K562 (cell line): ENCODE results near the gene PTPRG. TPM values are rescaled to one million over a fixed set of nuclear protein-coding genes. Genes with fewer than 3 reads are reported as not detected.

ENCODE experiments used
- ATAC-seq: fragments of 200-7000 bp; cut with Tn5 transposase; 3 replicates; pipeline ENCODE4 v1.9.1; 2020; ENCODE audit warnings: moderate library complexity
- BruUV-seq: library from RNA; stranded (reverse); fragments of 400-500 nt; replicated peaks from 2 replicates; lab custom pipeline; 2021; lab: Mats Ljungman, UMichigan
- CTCF ChIA-PET: fragments of 300-600 bp; formaldehyde crosslinking; extraction: SDS; loops from one replicate; lab custom pipeline; 2021; ENCODE audit warnings: low intra/inter-chr PET ratio; lab: Yijun Ruan, JAX
- POLR2A ChIA-PET: fragments of 300-600, 350-650 bp; sonication (Branson Sonifier 250); formaldehyde crosslinking; extraction: SDS; loops from one replicate; lab custom pipeline; 2021; ENCODE audit warnings: antibody characterized with exemption, inconsistent platforms; lab: Yijun Ruan, JAX
- DNase-seq, 4 experiments: peaks; one replicate each; pipeline versions ENCODE4 v3.0.0 to v3.0.0-alpha.2; 2011 to 2018; ENCODE audit warnings: low spot score in 3 of 4, mixed read lengths in 3 of 4; ENCODE audit errors: extremely low read depth in 1 of 4
- FAIRE-seq: peaks from 2 replicates; lab custom pipeline; 2011; peaks lifted over from hg19 to GRCh38; lab: Jason Lieb, UNC
- H2AFZ ChIP-seq: 2 replicates; pipeline ENCODE4 v1.6.0; 2011; ENCODE audit warnings: low read depth, low read length, control low read depth, inconsistent platforms
- H3K27ac ChIP-seq: fragments of 200-600 bp; 3 replicates; pipeline ENCODE4 v1.8.0; 2011; ENCODE audit warnings: low read depth, mild to moderate bottlenecking, control low read depth, inconsistent platforms, low read length, moderate library complexity, mixed read lengths; ENCODE audit errors: extremely low read depth
- H3K27me3 ChIP-seq, 2 experiments: fragments of 300-600 bp in 1 of 2; 2 replicates in 1 of 2; 3 replicates in 1 of 2; pipeline versions ENCODE4 v1.6.0 to v1.8.0; 2011; ENCODE audit warnings: inconsistent platforms in 2 of 2, low read length in 2 of 2, mild to moderate bottlenecking in 1 of 2, mixed read lengths in 1 of 2, moderate library complexity in 1 of 2; ENCODE audit not compliant: control insufficient read depth in 2 of 2, insufficient read depth in 2 of 2
- H3K36me3 ChIP-seq: fragments of 300-600 bp; 3 replicates; pipeline ENCODE4 v1.8.0; 2011; ENCODE audit warnings: mild to moderate bottlenecking, low read length, inconsistent platforms; ENCODE audit not compliant: control insufficient read depth, insufficient read depth
- H3K4me1 ChIP-seq, 2 experiments: fragments of 200-600 bp in 1 of 2; replicated peaks in 1 of 2; 2 replicates in 1 of 2; 3 replicates in 1 of 2; pipeline versions ENCODE4 v1.5.1 to v1.8.0; 2011; ENCODE audit warnings: inconsistent platforms in 2 of 2, low read length in 2 of 2, mild to moderate bottlenecking in 1 of 2, mixed read lengths in 1 of 2, moderate library complexity in 1 of 2; ENCODE audit not compliant: control insufficient read depth in 2 of 2, insufficient read depth in 2 of 2
- H3K4me2 ChIP-seq: 2 replicates; pipeline ENCODE4 v1.6.1; 2011; ENCODE audit warnings: low read length, control low read depth, inconsistent platforms, mixed read lengths; ENCODE audit not compliant: insufficient read depth
- H3K4me3 ChIP-seq: fragments of 200-600 bp; sonication (generic), shearing (Covaris generic); 2 replicates; pipeline ENCODE4 v1.5.1; 2016; ENCODE audit warnings: control low read depth, inconsistent platforms
- H3K79me2 ChIP-seq: fragments of 200-600 bp; 3 replicates; pipeline ENCODE4 v1.8.0; 2011; ENCODE audit warnings: low read length, inconsistent platforms; ENCODE audit not compliant: control insufficient read depth, insufficient read depth
- H3K9ac ChIP-seq, 2 experiments: 2 replicates each; pipeline versions ENCODE4 v1.6.0 to v1.6.1; 2011; ENCODE audit warnings: low read depth in 2 of 2, low read length in 2 of 2, control low read depth in 1 of 2, inconsistent platforms in 1 of 2, mild to moderate bottlenecking in 1 of 2, mixed read lengths in 1 of 2; ENCODE audit not compliant: insufficient read depth in 1 of 2
- H3K9me1 ChIP-seq: one replicate; pipeline ENCODE4 v1.6.0; 2011; ENCODE audit warnings: inconsistent platforms, mild to moderate bottlenecking, low read length, moderate library complexity; ENCODE audit not compliant: control insufficient read depth, insufficient read depth
- H3K9me3 ChIP-seq: replicated peaks from 2 replicates; pipeline ENCODE4 v1.5.1; 2011; ENCODE audit warnings: low read depth, low read length, inconsistent platforms; ENCODE audit not compliant: control insufficient read depth, insufficient read depth
- H4K20me1 ChIP-seq: replicated peaks from 2 replicates; pipeline ENCODE4 v1.6.1; 2011; ENCODE audit warnings: low read length, inconsistent platforms, mixed read lengths; ENCODE audit not compliant: control insufficient read depth, insufficient read depth
- E2F4 ChIP-seq: sonication (generic); formaldehyde crosslinking; IDR thresholded peaks from 2 replicates; pipeline ENCODE4 v1.8.0; 2022; ENCODE audit warnings: mild to moderate bottlenecking, low read depth, missing genetic modification reagents
- MTA2 ChIP-seq: fragments of 450-650 bp; IDR thresholded peaks from 2 replicates; pipeline ENCODE4 v1.6.1; 2016; ENCODE audit warnings: low read depth
- NCOA1 ChIP-seq: fragments of 450-650 bp; IDR thresholded peaks from 2 replicates; pipeline ENCODE4 v1.6.1; 2016; ENCODE audit warnings: low read depth
- NCOA4 ChIP-seq: fragments of 450-650 bp; IDR thresholded peaks from 2 replicates; pipeline ENCODE4 v1.6.1; 2018; ENCODE audit warnings: mild to moderate bottlenecking; ENCODE audit not compliant: partially characterized antibody
- PBX2 ChIP-seq, 2 experiments: IDR thresholded peaks in 1 of 2; conservative IDR thresholded peaks in 1 of 2; 2 replicates each; pipeline ENCODE4 v1.6.1; 2016; ENCODE audit warnings: low read depth in 2 of 2, mild to moderate bottlenecking in 1 of 2, missing compliant biosample characterization in 1 of 2, missing genetic modification characterization in 1 of 2, moderate library complexity in 1 of 2
- ZNF551 ChIP-seq: fragments of 250-450 bp; sonication (Bioruptor Pico); IDR thresholded peaks from 2 replicates; pipeline ENCODE4 v1.5.0; 2021; ENCODE audit warnings: mild to moderate bottlenecking, moderate library complexity
- WGBS: fragments of 100-300 bp; shearing (Covaris generic); methylation state at CpG from one replicate; pipeline ENCODE4 v1.1.6; 2016; ENCODE audit warnings: low coverage, mixed read lengths; ENCODE audit not compliant: insufficient coverage; ENCODE audit errors: missing lambda C conversion rate; 5-methylcytosine and 5-hydroxymethylcytosine counted together
- in situ Hi-C: fragments of 300-500 bp; cut with MboI; formaldehyde crosslinking; loops from 4 replicates; pipeline ENCODE4 v1.15.0; 2018; ENCODE audit warnings: inconsistent platforms, mixed read lengths
- intact Hi-C: fragments of 100-400 bp; cut with micrococcal nuclease; formaldehyde crosslinking; loops from 2 replicates; pipeline ENCODE4 v1.14.2; 2022
- polyA plus RNA-seq, 8 experiments: library from polyadenylated mRNA; depleted of rRNA in 4 of 8; stranded (reverse) in 5 of 8; unstranded in 3 of 8; fragments of >200 nt; fragmentation: Nextera tagmentation in 2 of 8; fragmentation: Illumina TruSeq in 1 of 8; extraction: Ambion mirVana in 2 of 8; extraction: Trizol in 1 of 8; gene quantifications; 2 replicates each; pipeline versions ENCODE4 v1.2.1 to v1.2.3, GENCODE V29; 2011 to 2014; ENCODE audit warnings: inconsistent platforms in 1 of 8, missing spikeins in 1 of 8
- total RNA-seq, 7 experiments: library from RNA; depleted of rRNA in 6 of 7; stranded (reverse); fragments of >200 nt in 6 of 7; fragmentation: Illumina TruSeq in 2 of 7; extraction: Trizol in 2 of 7; gene quantifications; 2 replicates each; pipeline versions ENCODE4 v1.2.1 to v1.2.3, GENCODE V29; 2011 to 2021; ENCODE audit warnings: low replicate concordance in 1 of 7

The PTPRG gene
- total and polyA plus RNA-seq, 9 of the 15 experiments (the other 6 are each of a cell fraction or from before 2014, with no cell fraction given), result 0.16 TPM; not detected in 8

DNA sequence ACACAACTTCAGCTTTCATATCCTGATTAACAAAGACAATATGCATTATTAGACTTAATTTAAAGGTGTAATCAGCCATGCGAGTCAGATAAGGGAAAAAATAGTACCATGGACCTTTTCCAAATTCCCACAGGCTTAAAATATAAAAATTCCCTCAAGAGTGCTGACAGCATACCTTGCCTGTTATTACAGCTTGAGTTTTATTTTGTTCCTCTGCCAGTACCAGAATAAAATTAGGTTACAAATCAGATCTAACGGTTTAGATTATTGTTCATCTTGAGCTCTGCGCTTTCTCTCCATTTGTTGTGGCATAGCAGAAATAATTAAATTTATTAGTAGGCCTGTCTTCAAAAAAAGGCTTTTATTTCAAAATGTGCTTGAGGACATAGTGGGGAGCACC is 250.3 kb downstream of the PTPRG start:
- Histone ChIP-seq H3K27me3 (no peaks in the 10 kb centered on the region), H3K4me1 (no peaks in the 10 kb centered on the region), H3K27ac (no peak overlapping the region), H3K4me3 (no peak overlapping the region), H3K9me1 (no peaks in the 10 kb centered on the region), H3K9me3 (no peaks in the 10 kb centered on the region), H2AFZ (no peak overlapping the region), H3K36me3 (no peaks in the 10 kb centered on the region), H3K9ac (no peak overlapping the region), H3K79me2 (no peaks in the 10 kb centered on the region), H3K4me2 (no peak overlapping the region), H4K20me1 (no peaks in the 10 kb centered on the region)
- intact Hi-C loops, result no loop called here
- ATAC-seq (no peak), DNase-seq (no peak), FAIRE-seq (no peak)
- in situ Hi-C loops, result no loop called here
- POLR2A ChIA-PET, result no interaction called here
- WGBS, result 0% methylated on average over 3 of the region's 3 CpGs
- BruUV-seq, result no TSS peak
- no peak for TF ChIP-seq NCOA4
- TF ChIP-seq PBX2 (CRISPR knock-in tag; IDR thresholded peaks at IDR 0.05; ENCODE audit: low read depth), result no peak
- TF ChIP-seq PBX2 (tag; conservative IDR thresholded peaks at IDR 0.05; ENCODE audit: low read depth), result no peak
- TF ChIP-seq ZNF551 (CRISPR knock-in tag), result no peak
- no peak for TF ChIP-seq MTA2
- TF ChIP-seq NCOA1, result no peak
- TF ChIP-seq E2F4 (CRISPR knock-in tag), result no peak
- CTCF ChIA-PET, result no interaction called here
